Transverse colon (tissue), 4 donors: Measurements from ENCODE around the gene MAP3K7. TPM values are rescaled to one million over a fixed set of nuclear protein-coding genes. Genes with fewer than 3 reads are reported as not detected.

Experiments
- DNase-seq: peaks from one replicate; pipeline ENCODE4 v3.0.0-alpha.2; 2019
- H3K27ac ChIP-seq, 4 donors: fragments of 200-600 bp; sonication (generic); 2 replicates each; pipeline ENCODE4 v1.5.1; 2016 to 2018; ENCODE audit warnings: inconsistent platforms in 4 of 4
- H3K27me3 ChIP-seq: fragments of 200-600 bp; sonication (generic); 2 replicates; pipeline ENCODE4 v1.5.1; 2017; ENCODE audit warnings: inconsistent platforms
- H3K36me3 ChIP-seq, 4 donors: fragments of 200-600 bp; sonication (generic); 2 replicates each; pipeline ENCODE4 v1.5.1; 2017 to 2019; ENCODE audit warnings: inconsistent platforms in 4 of 4
- H3K4me1 ChIP-seq, 4 donors: fragments of 200-600 bp; sonication (generic); 2 replicates each; pipeline ENCODE4 v1.5.1; 2017 to 2020; ENCODE audit warnings: inconsistent platforms in 4 of 4
- H3K4me3 ChIP-seq, 4 donors: fragments of 200-600 bp; sonication (generic); 1 replicate in 1 of 4; 2 replicates in 3 of 4; pipeline versions ENCODE4 v1.5.1 to v1.6.1; 2017 to 2019; ENCODE audit warnings: inconsistent platforms in 4 of 4
- H3K9me3 ChIP-seq, 2 donors: fragments of 200-600 bp; sonication (generic); 2 replicates each; pipeline ENCODE4 v1.5.1; 2017 to 2019; ENCODE audit warnings: inconsistent platforms in 2 of 2
- EP300 ChIP-seq: sonication (generic); formaldehyde crosslinking; IDR thresholded peaks from one replicate; pipeline ENCODE4 v1.6.1; 2017; ENCODE audit warnings: antibody characterized with exemption, low read depth
- POLR2A ChIP-seq: fragments of 450-650 bp; IDR thresholded peaks from one replicate; pipeline ENCODE4 v1.6.1; 2016; ENCODE audit warnings: antibody characterized with exemption, mild to moderate bottlenecking, moderate library complexity
- POLR2AphosphoS5 ChIP-seq, 3 donors: sonication (generic); formaldehyde crosslinking; IDR thresholded peaks; one replicate each; pipeline ENCODE4 v1.6.1; 2016; ENCODE audit warnings: antibody characterized with exemption in 3 of 3
- WGBS, 2 donors: methylation state at CpG; one replicate each; pipeline ENCODE4 v1.1.5; 2018; ENCODE audit warnings: low coverage in 1 of 2; 5-methylcytosine and 5-hydroxymethylcytosine counted together
- in situ Hi-C, 4 donors: fragments of 200-750 bp; cut with MboI; loops; one replicate each; pipeline versions ENCODE4 v1.15.0 to v1.15.1; 2017; ENCODE audit warnings: low sequenced_read_pairs in 3 of 4, low pct_ligation_motif_present in 1 of 4, low pct_unique_long_range_greater_than_20kb in 1 of 4
- intact Hi-C: fragments of 100-400 bp; cut with DNase I; formaldehyde crosslinking; loops from one replicate; pipeline ENCODE4 v1.15.1; 2023; ENCODE audit warnings: low total_unique reads
- total RNA-seq, 4 donors: library from RNA; depleted of rRNA; stranded (reverse); fragments of >200 nt; gene quantifications; one replicate each; pipeline ENCODE4 v1.1.0, GENCODE V29; 2016
- TF ChIP-seq, protein P1 (sequence below), 5 experiments: fragments of 200-600 bp in 3 of 5; fragments of 450-650 bp in 2 of 5; sonication (generic) in 3 of 5; IDR thresholded peaks; 1 replicate in 2 of 5; 2 replicates in 3 of 5; pipeline ENCODE4 v1.5.1; 2016 to 2017; ENCODE audit warnings: antibody characterized with exemption in 5 of 5, inconsistent platforms in 3 of 5, mild to moderate bottlenecking in 2 of 5, moderate library complexity in 1 of 5

The MAP3K7 gene
- total RNA-seq, 4 donors from 2014 or later, result 19.3 to 37.6 (median 28.5) TPM

DNA sequence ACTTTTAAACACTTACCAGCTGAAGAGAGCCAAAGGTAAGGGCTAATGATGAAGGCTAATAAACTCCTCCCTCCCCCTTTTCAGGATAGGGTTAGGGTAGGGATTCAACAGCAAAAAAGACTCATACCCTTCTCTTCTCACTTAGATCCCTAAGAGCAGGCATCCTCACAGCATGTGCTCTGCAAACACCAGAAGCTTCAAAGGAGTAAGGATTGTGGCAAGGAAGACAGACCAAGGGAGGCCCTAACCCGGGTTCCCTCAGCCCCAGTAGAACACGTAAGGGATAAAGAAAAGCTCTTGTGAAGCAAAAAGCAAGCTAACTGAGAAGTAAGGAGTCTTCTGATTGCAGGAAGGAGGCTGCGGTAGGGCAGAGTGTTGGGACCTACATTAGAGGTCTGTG, 11.6 kb downstream of the MAP3K7 start:
- no peaks in the 10 kb centered on the region for H3K36me3 ChIP-seq
- TF ChIP-seq, protein P1, sequence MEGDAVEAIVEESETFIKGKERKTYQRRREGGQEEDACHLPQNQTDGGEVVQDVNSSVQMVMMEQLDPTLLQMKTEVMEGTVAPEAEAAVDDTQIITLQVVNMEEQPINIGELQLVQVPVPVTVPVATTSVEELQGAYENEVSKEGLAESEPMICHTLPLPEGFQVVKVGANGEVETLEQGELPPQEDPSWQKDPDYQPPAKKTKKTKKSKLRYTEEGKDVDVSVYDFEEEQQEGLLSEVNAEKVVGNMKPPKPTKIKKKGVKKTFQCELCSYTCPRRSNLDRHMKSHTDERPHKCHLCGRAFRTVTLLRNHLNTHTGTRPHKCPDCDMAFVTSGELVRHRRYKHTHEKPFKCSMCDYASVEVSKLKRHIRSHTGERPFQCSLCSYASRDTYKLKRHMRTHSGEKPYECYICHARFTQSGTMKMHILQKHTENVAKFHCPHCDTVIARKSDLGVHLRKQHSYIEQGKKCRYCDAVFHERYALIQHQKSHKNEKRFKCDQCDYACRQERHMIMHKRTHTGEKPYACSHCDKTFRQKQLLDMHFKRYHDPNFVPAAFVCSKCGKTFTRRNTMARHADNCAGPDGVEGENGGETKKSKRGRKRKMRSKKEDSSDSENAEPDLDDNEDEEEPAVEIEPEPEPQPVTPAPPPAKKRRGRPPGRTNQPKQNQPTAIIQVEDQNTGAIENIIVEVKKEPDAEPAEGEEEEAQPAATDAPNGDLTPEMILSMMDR (IDR thresholded peaks at IDR 0.05), result no peak
- TF ChIP-seq EP300 (no peak), POLR2AphosphoS5 (IDR thresholded peaks at IDR 0.05) (no peak), POLR2A (no peak)
- no peak for DNase-seq
- no peak overlapping the region for H3K27ac ChIP-seq
- WGBS, 2 donors, result 74 to 84% methylated on average over 2 to 3 of the region's 3 CpGs
- no peak overlapping the region for H3K4me3 ChIP-seq
- in situ Hi-C loops (no loop called here), intact Hi-C loops (no loop called here)
- no peaks in the 10 kb centered on the region for H3K27me3 ChIP-seq
- no peaks in the 10 kb centered on the region for H3K9me3 ChIP-seq
- H3K4me1 ChIP-seq, result no peaks in the 10 kb centered on the region

DNA sequence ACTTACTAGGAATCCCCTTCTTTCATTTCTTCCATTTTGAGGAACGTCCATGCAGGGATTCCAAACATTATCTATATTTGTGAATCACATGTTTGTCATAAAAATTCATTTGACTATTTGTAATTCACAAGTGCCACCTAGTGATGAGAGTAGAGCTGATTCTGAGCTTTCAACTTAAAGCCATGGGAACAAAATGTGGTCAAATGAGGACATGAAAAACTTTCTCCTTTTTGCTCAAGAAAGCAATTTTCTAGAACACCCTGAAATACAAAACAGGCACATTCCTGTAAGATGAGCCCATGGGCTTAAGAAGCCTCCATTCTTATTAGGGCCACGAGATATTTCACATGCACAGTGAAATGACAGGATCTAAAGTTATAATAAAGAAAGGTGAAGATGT, 12.3 kb downstream of the MAP3K7 start:
- Histone ChIP-seq H3K27me3 (no peaks in the 10 kb centered on the region), H3K27ac (no peak overlapping the region), H3K4me1 (no peaks in the 10 kb centered on the region), H3K4me3 (no peak overlapping the region), H3K9me3 (no peaks in the 10 kb centered on the region), H3K36me3 (no peaks in the 10 kb centered on the region)
- intact Hi-C loops (no loop called here), in situ Hi-C loops (no loop called here)
- TF ChIP-seq, protein P1 (IDR thresholded peaks at IDR 0.05), result no peak
- TF ChIP-seq POLR2A, result no peak
- TF ChIP-seq EP300, result no peak
- no peak for TF ChIP-seq POLR2AphosphoS5 (IDR thresholded peaks at IDR 0.05)
- WGBS, 2 donors, result 63 to 75% methylated on average over 2 of the region's 2 CpGs
- DNase-seq, result no peak

GRCh38 chr6:90573624-90574023, 13.2 kb downstream of the MAP3K7 start:
- in situ Hi-C loops (no loop called here), intact Hi-C loops (no loop called here)
- Histone ChIP-seq H3K4me3 (no peak overlapping the region), H3K27me3 (no peaks in the 10 kb centered on the region), H3K9me3 (no peaks in the 10 kb centered on the region), H3K27ac (no peak overlapping the region), H3K36me3 (no peaks in the 10 kb centered on the region), H3K4me1 (no peaks in the 10 kb centered on the region)
- TF ChIP-seq POLR2AphosphoS5 (IDR thresholded peaks at IDR 0.05), result no peak
- no peak for TF ChIP-seq EP300
- TF ChIP-seq, protein P1 (IDR thresholded peaks at IDR 0.05), result no peak
- no peak for TF ChIP-seq POLR2A
- 64 to 67% methylated on average over 1 of the region's 1 CpG for WGBS, 2 donors
- no peak for DNase-seq

GRCh38 chr6:90572856-90573255, 14.0 kb downstream of the MAP3K7 start:
- Histone ChIP-seq H3K9me3 (no peaks in the 10 kb centered on the region), H3K4me1 (no peaks in the 10 kb centered on the region), H3K36me3 (peaks cover 0 to 7% (median 0%) of the 10 kb centered on the region in 4 donors), H3K27me3 (no peaks in the 10 kb centered on the region), H3K4me3 (no peak overlapping the region), H3K27ac (no peak overlapping the region)
- intact Hi-C loops, result no loop called here
- in situ Hi-C loops, result no loop called here
- no peak for DNase-seq
- no peak for TF ChIP-seq EP300
- TF ChIP-seq POLR2AphosphoS5 (IDR thresholded peaks at IDR 0.05), result no peak
- TF ChIP-seq, protein P1 (IDR thresholded peaks at IDR 0.05), result no peak
- no peak for TF ChIP-seq POLR2A
- WGBS, 2 donors, result 94 to 100% methylated on average over 1 to 2 of the region's 2 CpGs
